Measurements from ENCODE around the gene EVI5L. TPM values are rescaled to one million over a fixed set of nuclear protein-coding genes. Genes with fewer than 3 reads are reported as not detected.

Gene EVI5L
- total and polyA plus RNA-seq, 2 of the 4 experiments (the other 2 are of a cell fraction), result 12.7 to 14.6 TPM

DNA sequence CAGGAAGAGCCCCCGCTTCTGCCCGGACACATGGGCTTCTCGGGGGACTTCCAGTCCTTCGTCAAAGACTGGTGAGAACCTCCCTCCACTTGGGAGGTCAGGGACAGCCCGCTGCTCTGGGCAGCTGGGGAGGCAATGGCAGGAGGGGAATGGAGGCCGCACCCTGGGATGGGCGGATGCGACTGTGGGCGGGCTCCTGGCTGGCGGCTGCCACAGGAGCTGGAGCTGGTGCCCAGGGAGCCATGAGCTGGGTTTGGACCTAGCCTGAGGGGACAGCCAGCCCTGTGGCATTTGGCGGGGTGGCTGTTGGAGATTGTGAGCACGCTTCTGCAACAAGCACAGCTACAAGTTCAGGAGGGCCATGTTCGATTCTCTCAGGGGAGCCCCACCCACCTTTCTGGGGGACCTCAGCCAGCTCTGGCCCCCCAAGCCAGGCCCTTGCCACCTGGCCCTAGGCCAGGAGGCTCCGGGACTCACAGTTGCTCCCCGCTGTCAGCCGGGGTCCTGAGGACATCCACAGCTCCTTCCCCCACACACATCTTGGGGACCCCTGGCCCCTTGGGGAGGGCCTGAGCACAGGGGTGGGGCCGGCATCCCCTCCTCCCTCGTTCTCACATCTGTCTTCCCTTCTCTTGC lies 81.6 kb downstream of the EVI5L start (continued):
- TF ChIP-seq MXI1 (IDR thresholded peaks at IDR 0.05; ENCODE audit: borderline replicate concordance, low read depth, low read length) (no peak), MAZ (IDR thresholded peaks at IDR 0.05; ENCODE audit: borderline replicate concordance, low read depth, low read length) (no peak), MAFK (IDR thresholded peaks at IDR 0.05; ENCODE audit: low read depth, low read length) (no peak)

DNA sequence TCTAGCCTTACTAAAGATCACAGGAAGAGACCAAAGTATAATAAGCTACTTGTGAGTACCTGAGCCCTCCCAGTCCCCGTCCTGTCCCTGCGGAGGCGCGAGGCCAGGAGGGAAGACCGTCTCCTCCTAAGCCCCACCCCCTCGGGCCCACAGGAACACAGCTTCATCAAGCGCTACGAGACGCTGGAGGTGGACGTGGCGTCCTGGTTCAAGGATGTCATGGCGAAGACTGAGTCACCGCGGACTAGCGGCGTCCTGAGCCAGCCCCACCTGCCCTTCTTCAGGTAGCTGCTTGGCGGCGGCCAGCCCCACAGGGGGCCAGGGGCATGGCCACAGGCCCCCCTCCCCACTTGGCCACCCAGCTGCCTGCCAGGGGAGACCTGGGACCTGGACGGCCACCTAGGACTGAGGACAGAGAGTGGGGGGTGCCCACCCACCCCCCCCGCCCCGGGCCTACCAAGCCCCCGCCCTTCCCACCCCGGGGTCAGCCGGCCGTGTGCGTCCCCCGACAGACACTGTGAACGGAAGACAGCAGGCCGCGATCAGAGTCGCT lies 82.2 kb downstream of the EVI5L start:
- no peak overlapping the region for H4K8ac ChIP-seq (ENCODE audit: low read depth in 2 of 2, low read length in 2 of 2)
- H2AK5ac ChIP-seq (ENCODE audit: low read depth, low read length), result no peak overlapping the region
- H2AK9ac ChIP-seq (replicated peaks; ENCODE audit: low read depth, low read length, poor library complexity), result no peak overlapping the region
- H2AFZ ChIP-seq (replicated peaks; ENCODE audit: low read length, poor library complexity), result no peak overlapping the region
- H3K4me1 ChIP-seq (ENCODE audit: control insufficient read depth, insufficient read depth, low read length), result peaks cover 7% of the 10 kb centered on the region; the same call in 1 of the 2 replicates
- no peak overlapping the region for H2BK20ac ChIP-seq (ENCODE audit: low read depth, low read length)
- no peak overlapping the region for H3K27ac ChIP-seq (ENCODE audit: insufficient read depth, low read length)
- peaks cover 28% of the 10 kb centered on the region for H3K36me3 ChIP-seq (ENCODE audit: control insufficient read depth, insufficient read depth, low read length)
- POLR2A ChIA-PET (ENCODE audit: unreplicated experiment), result no interaction called here
- H2BK15ac ChIP-seq (ENCODE audit: low read depth, low read length), result no peak overlapping the region
- H4K91ac ChIP-seq (ENCODE audit: insufficient read depth, low read depth, low read length), result no peak overlapping the region
- H2BK5ac ChIP-seq (ENCODE audit: low read depth, low read length, poor library complexity, severe bottlenecking), result no peak overlapping the region
- H3K4me3 ChIP-seq (ENCODE audit: insufficient read depth, low read depth, low read length), result no peak overlapping the region
- no TSS peak for BruUV-seq (replicated peaks)
- H3K4me2 ChIP-seq (ENCODE audit: low read depth, low read length), result no peak overlapping the region
- H3K56ac ChIP-seq (ENCODE audit: extremely low read depth, insufficient read depth, low read length), result no peak overlapping the region
- no peaks in the 10 kb centered on the region for H3K9me3 ChIP-seq (ENCODE audit: control insufficient read depth, insufficient read depth, low read length)
- TF ChIP-seq, protein P1, sequence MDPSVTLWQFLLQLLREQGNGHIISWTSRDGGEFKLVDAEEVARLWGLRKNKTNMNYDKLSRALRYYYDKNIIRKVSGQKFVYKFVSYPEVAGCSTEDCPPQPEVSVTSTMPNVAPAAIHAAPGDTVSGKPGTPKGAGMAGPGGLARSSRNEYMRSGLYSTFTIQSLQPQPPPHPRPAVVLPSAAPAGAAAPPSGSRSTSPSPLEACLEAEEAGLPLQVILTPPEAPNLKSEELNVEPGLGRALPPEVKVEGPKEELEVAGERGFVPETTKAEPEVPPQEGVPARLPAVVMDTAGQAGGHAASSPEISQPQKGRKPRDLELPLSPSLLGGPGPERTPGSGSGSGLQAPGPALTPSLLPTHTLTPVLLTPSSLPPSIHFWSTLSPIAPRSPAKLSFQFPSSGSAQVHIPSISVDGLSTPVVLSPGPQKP (IDR thresholded peaks at IDR 0.05; ENCODE audit: borderline replicate concordance, low read depth, low read length), result no peak
- TF ChIP-seq MXI1 (IDR thresholded peaks at IDR 0.05; ENCODE audit: borderline replicate concordance, low read depth, low read length), result no peak
- TF ChIP-seq FOS (IDR thresholded peaks at IDR 0.05; ENCODE audit: low read depth, low read length), result no peak
- TF ChIP-seq, protein P2, sequence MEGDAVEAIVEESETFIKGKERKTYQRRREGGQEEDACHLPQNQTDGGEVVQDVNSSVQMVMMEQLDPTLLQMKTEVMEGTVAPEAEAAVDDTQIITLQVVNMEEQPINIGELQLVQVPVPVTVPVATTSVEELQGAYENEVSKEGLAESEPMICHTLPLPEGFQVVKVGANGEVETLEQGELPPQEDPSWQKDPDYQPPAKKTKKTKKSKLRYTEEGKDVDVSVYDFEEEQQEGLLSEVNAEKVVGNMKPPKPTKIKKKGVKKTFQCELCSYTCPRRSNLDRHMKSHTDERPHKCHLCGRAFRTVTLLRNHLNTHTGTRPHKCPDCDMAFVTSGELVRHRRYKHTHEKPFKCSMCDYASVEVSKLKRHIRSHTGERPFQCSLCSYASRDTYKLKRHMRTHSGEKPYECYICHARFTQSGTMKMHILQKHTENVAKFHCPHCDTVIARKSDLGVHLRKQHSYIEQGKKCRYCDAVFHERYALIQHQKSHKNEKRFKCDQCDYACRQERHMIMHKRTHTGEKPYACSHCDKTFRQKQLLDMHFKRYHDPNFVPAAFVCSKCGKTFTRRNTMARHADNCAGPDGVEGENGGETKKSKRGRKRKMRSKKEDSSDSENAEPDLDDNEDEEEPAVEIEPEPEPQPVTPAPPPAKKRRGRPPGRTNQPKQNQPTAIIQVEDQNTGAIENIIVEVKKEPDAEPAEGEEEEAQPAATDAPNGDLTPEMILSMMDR (conservative IDR thresholded peaks at IDR 0.05; ENCODE audit: low read depth, low read length), result no peak
- TF ChIP-seq CEBPB (IDR thresholded peaks at IDR 0.05; ENCODE audit: low read depth, low read length), result no peak
- no peak for TF ChIP-seq SMC3 (IDR thresholded peaks at IDR 0.05; ENCODE audit: low read depth, low read length)
- TF ChIP-seq RFX5 (IDR thresholded peaks at IDR 0.05; ENCODE audit: low read depth, low read length), result no peak
- WGBS, 2 experiments (ENCODE audit: extremely low coverage in 2 of 2, insufficient read length in 1 of 2), result 93% methylated on average over 4 of the region's 31 CpGs; no CpG with 5 or more reads in 1 of the 2 experiments
- no peak overlapping the region for H3K14ac ChIP-seq (replicated peaks; ENCODE audit: low read depth, low read length)
- no peak overlapping the region for H2BK120ac ChIP-seq (ENCODE audit: low read depth, low read length)
- DNase-seq (no peak), ATAC-seq (ENCODE audit: low read depth) (no peak)
- H3K23ac ChIP-seq (ENCODE audit: low read depth, low read length), result no peak overlapping the region
- no peak overlapping the region for H3K4ac ChIP-seq (ENCODE audit: low read depth, low read length)
- H4K20me1 ChIP-seq (ENCODE audit: insufficient read depth, low read length), result peaks cover 23% of the 10 kb centered on the region
- H3K79me1 ChIP-seq (ENCODE audit: low read depth in 1 of 2, low read length in 2 of 2), result peaks cover 0 to 18% of the 10 kb centered on the region in 2 experiments; a peak in 2 of 4 replicates
- H4K5ac ChIP-seq (ENCODE audit: low read depth, low read length), result no peak overlapping the region
- in situ Hi-C loops (cut with MboI; ENCODE audit: low sequenced_read_pairs), result no loop called here
- no peak overlapping the region for H3K9ac ChIP-seq (ENCODE audit: low read depth, low read length)
- dilution Hi-C loops (cut with HindIII; ENCODE audit: low sequenced_read_pairs, unreplicated experiment), result no loop called here
- peaks cover 11% of the 10 kb centered on the region for H3K27me3 ChIP-seq (ENCODE audit: control insufficient read depth, insufficient read depth, low read length)
- intact Hi-C loops (cut with micrococcal nuclease), result no loop called here
- H3K18ac ChIP-seq (ENCODE audit: low read depth, low read length), result no peak overlapping the region
- CTCF ChIA-PET, result no interaction called here
- H3K9me1 ChIP-seq (ENCODE audit: insufficient read depth, low read length), result no peaks in the 10 kb centered on the region; the same call in 1 of the 2 replicates
